ENCODE measurements around the gene RCL1.
"Not testable (repeated sequence)": the region's sequence is repeated elsewhere in the genome, so short reads cannot be mapped to it uniquely, and the experiment has no call there.

RCL1 gene

GRCh38 chr9:4792572-4793458 is at the start of gene RCL1:
TSS of gene RCL1 (plus strand) at chr9:4792944. CDS start at chr9:4793092, 148 bp downstream.
- peak; percentile 92 for DNase-seq (ENCODE audit: insufficient read length, low spot score)
- peak; percentile 37; the same call in 1 of the 2 replicates for TF ChIP-seq POLR2A (IDR thresholded peaks at IDR 0.05; ENCODE audit: low read depth, low read length)
- FAIRE-seq, result peak; percentile 91

GRCh38 chr9:4743131-4743875 is 49.4 kb upstream of the RCL1 start:
- DNase-seq (ENCODE audit: insufficient read length, low spot score), result no peak
- peak; percentile 71 for FAIRE-seq
- no peak for TF ChIP-seq POLR2A (IDR thresholded peaks at IDR 0.05; ENCODE audit: low read depth, low read length)

- FAIRE-seq, result peak; percentile 11
- DNase-seq (ENCODE audit: insufficient read length, low spot score), result no peak
- no peak for TF ChIP-seq POLR2A (IDR thresholded peaks at IDR 0.05; ENCODE audit: low read depth, low read length)
Measured at GRCh38 chr9:4746278-4747030, 46.3 kb upstream of the RCL1 start.

GRCh38 chr9:4748612-4749011 is 44.1 kb upstream of the RCL1 start:
- FAIRE-seq, result no peak
- no peak for TF ChIP-seq POLR2A (IDR thresholded peaks at IDR 0.05; ENCODE audit: low read depth, low read length)
- DNase-seq (ENCODE audit: insufficient read length, low spot score), result no peak

- no peak for DNase-seq (ENCODE audit: insufficient read length, low spot score)
- no peak for TF ChIP-seq POLR2A (IDR thresholded peaks at IDR 0.05; ENCODE audit: low read depth, low read length)
- peak; percentile 80 for FAIRE-seq
Measured at GRCh38 chr9:4750023-4750673, 42.6 kb upstream of the RCL1 start.

- not testable (repeated sequence) for DNase-seq (ENCODE audit: insufficient read length, low spot score); FAIRE-seq
Measured at GRCh38 chr9:4754530-4754929, 38.2 kb upstream of the RCL1 start.

- no peak for DNase-seq (ENCODE audit: insufficient read length, low spot score)
- FAIRE-seq, result no peak
- no peak for TF ChIP-seq POLR2A (IDR thresholded peaks at IDR 0.05; ENCODE audit: low read depth, low read length)
Measured at GRCh38 chr9:4755026-4755609, 37.6 kb upstream of the RCL1 start.

GRCh38 chr9:4756420-4756819 is 36.3 kb upstream of the RCL1 start:
- no peak for DNase-seq (ENCODE audit: insufficient read length, low spot score)
- FAIRE-seq, result no peak
- no peak for TF ChIP-seq POLR2A (IDR thresholded peaks at IDR 0.05; ENCODE audit: low read depth, low read length)

GRCh38 chr9:4760122-4760521 is 32.6 kb upstream of the RCL1 start:
- FAIRE-seq, result no peak
- DNase-seq (ENCODE audit: insufficient read length, low spot score), result no peak
- no peak for TF ChIP-seq POLR2A (IDR thresholded peaks at IDR 0.05; ENCODE audit: low read depth, low read length)

GRCh38 chr9:4762108-4762885 is 30.4 kb upstream of the RCL1 start:
- FAIRE-seq (peak; percentile 98), DNase-seq (ENCODE audit: insufficient read length, low spot score) (no peak)
- TF ChIP-seq POLR2A (IDR thresholded peaks at IDR 0.05; ENCODE audit: low read depth, low read length), result no peak

GRCh38 chr9:4762886-4763541 is 29.7 kb upstream of the RCL1 start:
- FAIRE-seq (no peak), DNase-seq (ENCODE audit: insufficient read length, low spot score) (no peak)
- TF ChIP-seq POLR2A (IDR thresholded peaks at IDR 0.05; ENCODE audit: low read depth, low read length), result no peak

GRCh38 chr9:4764033-4764432 is 28.7 kb upstream of the RCL1 start:
- TF ChIP-seq POLR2A (IDR thresholded peaks at IDR 0.05; ENCODE audit: low read depth, low read length), result no peak
- FAIRE-seq (no peak), DNase-seq (ENCODE audit: insufficient read length, low spot score) (no peak)

Data from H54 (cell line).